Measurements from ENCODE around the gene MAGI1. TPM values are rescaled to one million over a fixed set of nuclear protein-coding genes. Genes with fewer than 3 reads are reported as not detected.
A peak's percentile ranks its signal among the peaks of the same experiment; 100 is the strongest.
"Not testable (repeated sequence)": the region's sequence is repeated elsewhere in the genome, so short reads cannot be mapped to it uniquely, and the experiment has no call there.

MAGI1 gene
- polyA plus RNA-seq, 10 donors: 9.5 to 18.3 (median 14.3) TPM

DNA sequence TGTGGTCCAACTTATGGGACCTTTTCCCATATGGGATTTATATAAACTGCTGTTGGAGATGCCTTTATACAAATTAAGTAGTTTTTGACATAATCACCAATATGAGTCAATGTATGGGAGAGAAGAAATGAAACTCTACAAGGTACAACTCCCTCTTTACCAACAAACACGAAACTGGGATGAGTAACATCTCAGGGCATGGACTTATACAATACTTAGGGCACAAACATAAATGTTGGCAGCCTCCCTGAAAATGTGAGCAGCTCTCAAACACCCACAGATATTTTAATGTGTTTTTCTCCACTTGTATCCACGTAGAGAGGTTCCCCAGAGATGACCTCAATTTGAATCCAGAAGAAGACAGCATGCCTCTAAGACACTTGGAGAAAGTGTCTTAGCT is 161.6 kb downstream of the MAGI1 start:
- no peak for DNase-seq

DNA sequence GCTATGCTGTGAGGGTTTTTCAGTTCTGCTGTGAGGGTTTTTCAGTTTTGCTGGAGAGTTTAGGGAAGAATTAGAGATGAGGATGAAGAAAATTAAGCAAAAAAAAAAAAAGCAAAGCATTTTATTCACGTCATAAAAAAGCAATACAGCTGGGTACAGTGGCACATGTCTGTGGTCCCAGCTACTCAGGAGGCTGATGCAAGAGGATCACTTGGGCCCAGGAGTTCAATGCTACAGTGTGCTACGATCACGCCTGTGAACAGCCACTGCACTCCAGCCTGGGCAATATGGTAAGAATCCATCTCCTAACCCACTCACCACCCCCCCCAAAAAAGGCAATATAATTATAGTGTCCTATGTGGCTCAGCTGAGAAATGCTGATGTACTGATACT is 162.7 kb downstream of the MAGI1 start:
- DNase-seq: no peak

DNA sequence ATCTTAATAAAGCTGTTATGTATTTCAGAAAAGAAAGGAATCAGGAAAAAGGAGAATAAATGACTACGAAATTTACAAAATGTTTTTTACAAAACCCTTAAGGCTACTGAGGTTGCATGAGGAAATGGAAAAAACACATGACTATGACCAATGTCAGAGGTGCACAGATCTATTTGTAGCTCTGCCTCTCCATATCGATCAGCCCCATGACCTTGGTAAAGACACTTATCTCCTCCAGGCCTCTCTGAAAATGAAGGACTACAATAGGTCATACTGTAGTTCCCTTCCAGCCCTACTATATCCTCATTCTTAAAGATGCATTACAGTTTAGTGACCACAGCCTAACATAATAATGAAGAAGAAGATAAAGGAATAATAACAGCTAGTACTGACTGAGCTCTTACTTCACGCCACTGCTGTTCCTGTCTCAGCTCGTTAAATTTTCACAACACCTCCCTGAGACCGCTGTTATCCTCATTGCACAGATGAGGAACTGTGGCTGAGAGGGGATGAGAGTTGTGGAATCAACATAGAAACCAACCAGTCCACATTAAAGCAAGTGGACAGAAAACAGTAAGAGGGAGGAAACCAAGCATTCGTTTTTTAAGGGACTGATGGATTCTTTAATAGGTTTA is 163.2 kb downstream of the MAGI1 start:
- DNase-seq: no peak

DNA sequence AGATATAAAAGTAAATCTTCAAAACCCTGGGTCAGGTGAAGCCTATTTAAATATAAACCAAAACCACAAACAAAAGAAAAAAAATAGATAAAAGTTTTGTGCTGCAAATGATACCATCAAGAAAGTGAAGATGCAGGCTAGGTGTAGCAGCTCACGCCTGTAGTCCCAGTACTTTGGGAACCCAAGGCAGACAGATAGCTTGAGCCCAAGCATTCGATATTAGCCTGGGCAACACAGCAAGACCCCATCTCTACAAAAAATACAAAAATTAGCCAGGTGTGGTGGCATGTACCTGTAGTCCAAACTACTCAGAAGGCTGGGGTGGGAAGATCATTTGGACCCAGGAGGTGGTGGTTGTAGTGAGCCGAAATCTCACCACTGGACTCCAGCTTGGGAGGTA is 164.8 kb downstream of the MAGI1 start:
- no peak for DNase-seq

DNA sequence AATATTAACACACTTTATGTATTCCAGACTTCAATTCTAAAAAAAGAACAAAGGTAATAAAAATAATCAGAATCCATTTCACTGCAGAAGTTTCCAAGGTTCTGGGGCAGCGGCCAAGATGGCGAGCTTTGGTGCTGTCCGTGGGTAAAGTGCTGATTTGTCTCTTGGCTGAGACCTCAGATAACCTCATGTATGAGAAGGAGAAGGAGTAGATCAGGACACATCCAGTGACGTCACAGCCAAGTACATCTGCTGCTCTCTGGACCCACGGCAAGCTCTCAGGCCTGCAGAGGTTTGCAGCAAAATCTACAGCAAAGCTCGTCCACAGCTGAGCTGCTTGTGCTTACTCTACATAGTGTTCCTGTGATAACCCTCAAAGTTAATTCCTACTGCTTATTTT is 165.7 kb downstream of the MAGI1 start:
- peak in 1 of 3 donors; percentile 53 for DNase-seq

DNA sequence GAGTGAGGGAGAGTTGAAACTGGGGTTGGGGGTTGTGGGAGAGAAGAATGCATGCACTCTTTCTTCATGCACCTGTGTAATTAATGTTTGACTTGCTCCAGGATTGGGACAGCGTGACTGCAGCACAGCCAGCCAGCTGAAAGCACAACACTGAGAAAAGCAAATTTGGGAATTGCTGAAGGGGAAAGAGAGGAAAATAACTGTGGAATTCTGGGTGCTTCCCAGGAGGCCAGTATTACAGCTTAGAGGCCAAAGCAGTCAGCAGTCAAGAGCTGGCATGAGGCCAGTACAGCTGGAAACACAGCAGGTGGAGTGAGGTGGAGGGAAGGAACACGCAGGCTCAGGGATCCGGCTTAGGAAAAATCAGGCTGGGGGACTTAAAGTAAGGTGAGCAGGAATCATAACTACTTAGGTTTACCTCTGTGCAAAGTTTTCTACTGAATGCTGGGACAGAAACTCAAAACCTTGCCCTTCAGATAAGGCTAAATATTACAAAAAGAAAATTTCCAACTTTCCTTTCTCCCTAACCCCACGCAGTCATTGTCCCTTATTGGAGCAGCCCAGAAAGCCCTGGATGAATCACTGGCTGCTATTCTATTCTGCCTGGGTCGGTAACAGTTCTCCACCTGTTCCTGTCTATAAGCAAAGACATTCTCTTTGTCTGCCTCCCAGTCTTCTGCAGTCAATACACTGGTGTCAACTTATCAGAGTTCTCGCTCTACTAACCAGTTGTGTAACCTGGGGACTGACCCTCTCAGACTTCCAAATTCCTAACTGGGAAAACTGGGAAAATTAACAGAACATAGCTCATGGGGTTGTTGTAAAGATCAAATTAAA is 167.2 kb downstream of the MAGI1 start:
- DNase-seq: peak; percentile 60 to 76 (median 65)

DNA sequence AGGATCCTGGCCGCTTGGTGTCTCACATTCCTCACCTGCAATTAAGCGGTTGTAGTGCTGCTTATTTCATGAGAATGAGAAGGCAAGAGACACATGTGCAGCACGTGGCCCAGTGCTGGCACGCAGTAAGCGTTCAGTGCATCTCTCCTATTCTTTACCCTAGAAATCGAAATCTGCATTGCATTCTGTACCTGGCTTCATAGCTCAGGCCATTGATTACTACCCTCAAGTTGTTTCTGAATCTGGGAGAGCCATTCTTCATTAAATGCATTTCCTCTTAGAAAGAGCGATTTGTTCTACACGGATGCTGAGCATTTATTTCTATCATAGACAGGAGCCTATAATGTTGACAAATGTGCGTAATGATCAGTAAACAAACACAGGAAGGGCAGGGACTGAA is 168.9 kb downstream of the MAGI1 start:
- no peak for DNase-seq

DNA sequence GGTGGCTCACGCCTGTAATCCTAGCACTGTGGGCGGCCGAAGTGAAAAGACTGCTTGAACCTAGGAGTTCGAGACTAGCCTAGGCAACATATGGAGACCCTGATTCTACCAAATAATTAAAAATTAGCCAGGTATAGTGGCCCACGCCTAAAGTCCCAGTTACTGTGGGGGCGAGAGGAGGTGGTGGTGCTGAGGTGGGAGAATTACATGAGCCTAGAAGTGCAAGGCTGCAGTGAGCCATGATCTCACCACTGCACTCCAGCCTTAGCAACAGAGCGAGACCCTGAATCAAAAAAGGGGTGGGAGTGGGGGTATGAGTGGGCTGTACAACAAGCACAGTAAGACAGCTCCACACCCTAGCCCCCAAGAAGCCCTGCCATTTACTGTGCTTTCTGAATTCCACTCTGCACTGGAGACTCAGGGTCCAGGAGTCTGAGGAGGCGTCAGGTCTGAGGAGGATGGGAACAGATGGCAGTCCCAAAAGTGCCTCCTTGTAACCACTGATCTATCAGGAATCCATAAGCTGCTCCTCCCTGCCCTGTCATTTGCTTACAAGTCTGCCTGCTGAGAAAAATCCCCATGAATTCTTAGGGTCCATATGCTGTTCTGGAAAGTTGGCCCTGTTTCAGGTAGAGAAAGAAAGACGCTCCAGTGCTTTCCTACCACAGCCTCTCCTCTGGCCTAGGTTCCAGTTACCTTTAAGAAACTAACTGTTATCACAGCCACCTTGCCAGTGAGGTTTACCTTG is 171.1 kb downstream of the MAGI1 start:
- no peak for DNase-seq

DNA sequence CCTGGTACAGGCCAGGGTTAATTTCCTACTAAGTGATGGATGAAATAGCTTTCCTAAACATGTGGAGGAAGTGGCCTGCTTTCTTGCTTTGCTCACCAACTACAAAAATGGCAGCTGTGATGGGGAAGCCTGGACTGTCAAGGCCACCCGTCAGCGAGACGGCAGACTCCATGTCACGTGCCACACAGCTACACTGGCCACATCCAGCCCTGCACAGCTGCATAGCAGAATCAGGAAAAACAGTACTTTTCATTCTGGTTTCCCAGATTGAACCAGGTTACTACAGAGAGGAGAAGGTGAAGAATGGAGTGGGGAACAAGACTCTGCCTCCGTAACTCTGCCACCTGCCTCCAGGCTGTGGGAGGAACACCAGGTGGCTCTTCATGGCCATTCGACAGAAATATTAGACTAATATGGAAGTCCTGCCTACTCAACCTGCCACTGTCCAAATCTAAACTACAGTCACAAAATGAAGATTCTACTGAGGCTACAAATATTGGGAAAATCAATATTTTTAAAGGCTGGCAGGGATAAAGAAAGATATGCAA is 174.3 kb downstream of the MAGI1 start:
- no peak for DNase-seq

DNA sequence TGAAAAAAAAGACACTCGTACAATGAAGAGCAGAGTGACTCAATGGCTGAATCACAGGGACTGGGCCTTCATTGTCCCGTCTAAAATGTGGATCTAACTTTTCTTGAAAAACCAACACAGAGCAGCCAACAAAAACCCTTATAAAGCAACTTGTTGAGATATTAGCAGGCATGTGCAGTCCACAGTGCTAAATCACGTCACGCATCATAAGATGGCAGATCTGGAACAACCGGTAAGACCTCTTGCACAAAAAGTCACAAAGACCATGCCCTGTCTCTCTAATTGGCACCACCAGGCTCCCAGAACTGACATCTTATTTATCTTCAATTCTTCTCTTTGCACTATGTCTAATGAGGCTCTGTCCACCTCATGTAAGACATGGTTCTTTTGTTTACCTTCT is 177.0 kb downstream of the MAGI1 start:
- no peak for DNase-seq

DNA sequence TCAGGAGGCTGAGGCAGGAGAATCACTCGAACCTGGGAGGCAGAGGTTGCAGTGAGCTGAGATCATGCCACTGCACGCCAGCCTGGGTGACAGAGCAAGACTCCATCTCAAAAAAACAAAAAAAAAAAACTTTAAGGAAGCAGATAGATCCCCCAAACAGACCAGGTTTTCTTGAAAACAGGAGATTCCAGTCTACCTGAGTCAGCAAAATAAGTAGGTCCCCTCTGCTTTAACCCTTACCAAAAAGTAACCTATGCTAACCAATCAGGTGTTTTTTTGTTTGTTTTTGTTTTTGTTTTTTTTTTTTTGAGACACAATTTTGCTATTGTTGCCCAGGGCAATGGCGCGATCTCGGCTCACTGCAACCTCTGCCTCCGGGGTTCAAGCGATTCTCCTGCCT is 179.1 kb downstream of the MAGI1 start:
- DNase-seq: not testable (repeated sequence)

DNA sequence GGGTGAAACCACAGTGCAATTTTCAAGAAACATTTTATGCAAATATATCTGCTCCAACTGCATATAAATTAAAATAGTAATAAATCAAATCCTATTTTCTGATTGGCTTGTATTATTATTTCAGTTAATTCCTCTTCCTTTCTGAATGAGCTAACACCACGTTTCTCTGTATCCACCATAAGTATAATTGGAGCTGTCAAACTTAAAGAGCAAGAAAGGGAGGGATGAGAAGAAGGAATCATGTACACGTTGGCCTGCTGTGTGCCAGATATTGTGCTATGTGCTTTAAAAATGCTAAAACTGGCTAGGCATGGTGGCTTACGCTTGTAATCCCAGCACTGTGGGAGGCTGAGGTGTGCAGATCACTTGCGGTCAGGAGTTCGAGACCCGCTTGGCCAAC is 180.0 kb downstream of the MAGI1 start:
- DNase-seq: no peak

DNA sequence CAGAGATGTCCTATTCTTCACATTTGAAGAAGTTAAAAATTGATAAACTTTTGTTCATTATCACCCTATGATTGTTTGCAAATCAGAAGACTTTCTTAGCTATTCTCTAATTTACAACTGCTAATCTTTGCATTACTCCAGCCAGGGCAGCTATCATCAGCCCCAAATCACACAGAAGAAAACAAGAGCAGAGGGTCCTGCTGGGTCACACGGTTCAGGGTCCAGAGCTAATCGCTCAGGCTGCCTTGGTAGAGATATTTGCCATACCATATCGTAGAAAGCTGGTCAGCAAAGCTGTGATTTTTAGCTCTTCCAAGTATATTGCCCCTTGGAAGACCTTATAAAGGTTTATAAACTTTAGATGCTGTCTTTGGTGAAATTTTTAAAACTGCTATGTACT is 181.4 kb downstream of the MAGI1 start:
- DNase-seq: no peak

DNA sequence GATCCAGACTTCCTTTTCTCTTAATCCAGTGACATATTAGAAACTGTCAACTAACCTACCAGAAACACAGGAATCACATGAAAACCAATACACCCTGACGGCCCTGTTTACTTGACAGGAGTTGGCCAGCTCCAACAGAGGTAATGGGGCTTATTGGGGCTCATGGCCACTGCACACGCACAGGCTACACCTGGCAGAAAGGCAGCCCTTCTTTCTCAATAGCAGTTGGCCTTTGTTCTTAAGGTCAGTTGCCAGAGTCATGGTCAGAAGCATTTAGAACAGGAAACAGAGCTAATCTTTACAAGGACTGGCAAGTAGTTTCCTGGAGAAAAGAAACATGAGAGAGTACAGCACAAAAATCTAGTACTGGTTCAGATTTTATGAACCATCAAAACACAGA is 181.8 kb downstream of the MAGI1 start:
- no peak for DNase-seq

DNA sequence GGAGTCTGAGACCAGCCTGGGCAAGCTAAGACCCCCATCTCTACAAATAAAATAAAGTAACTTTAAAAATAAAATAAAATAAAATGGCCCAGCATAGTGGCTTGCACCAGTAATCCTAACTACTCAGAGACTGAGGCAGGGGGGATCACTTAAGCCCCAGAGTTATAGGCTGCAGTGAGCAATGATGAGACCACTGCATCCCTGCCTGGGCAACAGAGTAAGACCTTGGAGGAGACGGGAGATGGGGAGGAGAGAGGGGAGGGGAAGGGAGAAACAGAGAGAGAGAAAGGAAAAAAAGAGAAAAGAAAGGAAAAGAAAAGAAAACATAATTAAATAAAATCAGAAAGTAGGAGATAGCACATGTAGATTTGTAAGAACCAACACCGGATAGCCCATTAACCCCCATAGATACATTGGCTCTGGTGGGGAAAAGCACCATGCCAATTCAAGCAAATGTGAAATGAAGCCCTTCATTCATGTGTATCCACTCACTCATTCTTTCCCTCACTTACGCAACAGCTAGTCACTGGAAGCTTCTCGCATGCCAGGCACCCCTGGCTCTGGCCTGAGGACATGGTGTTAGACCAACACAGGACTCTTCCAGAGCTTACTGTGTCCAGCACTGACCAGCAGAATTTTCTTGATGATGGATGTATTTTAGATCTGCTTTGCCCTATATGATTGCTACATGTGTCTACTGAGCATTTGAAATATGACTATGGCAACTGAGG is 183.2 kb downstream of the MAGI1 start:
- DNase-seq: no peak

DNA sequence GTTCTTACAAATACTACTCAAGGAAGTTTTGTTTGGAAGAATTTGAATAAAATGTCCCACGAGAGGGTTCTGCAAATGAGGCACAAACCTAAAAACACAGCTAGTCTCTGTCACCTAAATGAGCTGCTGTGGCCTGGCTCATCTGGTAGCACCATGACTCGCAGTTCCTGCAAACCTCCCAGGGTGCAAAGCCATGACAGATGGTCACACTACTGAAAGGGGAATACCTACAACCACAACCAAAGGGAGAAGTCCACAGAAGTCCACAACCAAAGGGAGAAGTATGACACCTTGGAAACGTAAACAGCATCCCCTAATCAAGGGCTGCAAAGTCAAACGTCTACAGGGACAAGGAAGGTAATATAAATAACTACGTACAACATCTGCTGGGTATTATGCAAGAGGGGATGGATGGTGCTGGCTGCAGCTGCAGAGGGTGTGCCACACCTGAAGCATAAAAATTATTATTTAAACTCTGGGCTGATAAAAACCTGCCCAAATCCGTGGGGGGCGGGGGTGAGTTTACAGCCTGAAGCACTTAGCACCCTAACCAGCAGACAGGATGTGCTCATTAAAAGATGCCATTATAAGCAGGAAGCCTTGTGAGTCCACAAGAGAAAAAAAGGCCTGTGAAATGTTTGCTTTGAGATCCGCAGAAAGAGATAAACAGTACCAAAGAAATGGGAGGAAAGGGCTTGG is 184.0 kb downstream of the MAGI1 start:
- no peak for DNase-seq

DNA sequence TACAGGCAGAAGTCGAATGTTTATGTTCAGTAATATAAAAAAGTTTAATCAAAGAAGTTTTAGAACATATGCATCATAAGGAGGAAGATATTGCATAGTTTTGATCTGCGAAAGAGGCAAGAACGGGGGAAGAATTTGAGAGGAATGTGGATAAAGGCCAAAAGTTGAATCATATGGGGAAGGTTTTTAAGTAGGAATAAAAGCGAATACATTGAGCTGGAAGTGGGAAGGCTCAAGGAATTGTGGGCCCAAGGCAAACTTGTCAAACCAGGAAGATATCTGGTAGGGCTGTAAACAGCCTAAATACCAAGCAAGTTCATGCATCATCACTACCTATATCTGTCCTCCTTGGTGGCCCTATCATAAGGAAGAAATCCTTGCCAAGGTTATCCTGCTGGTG is 186.9 kb downstream of the MAGI1 start:
- peak in 2 of 3 donors; percentile 55 to 79 for DNase-seq

DNA sequence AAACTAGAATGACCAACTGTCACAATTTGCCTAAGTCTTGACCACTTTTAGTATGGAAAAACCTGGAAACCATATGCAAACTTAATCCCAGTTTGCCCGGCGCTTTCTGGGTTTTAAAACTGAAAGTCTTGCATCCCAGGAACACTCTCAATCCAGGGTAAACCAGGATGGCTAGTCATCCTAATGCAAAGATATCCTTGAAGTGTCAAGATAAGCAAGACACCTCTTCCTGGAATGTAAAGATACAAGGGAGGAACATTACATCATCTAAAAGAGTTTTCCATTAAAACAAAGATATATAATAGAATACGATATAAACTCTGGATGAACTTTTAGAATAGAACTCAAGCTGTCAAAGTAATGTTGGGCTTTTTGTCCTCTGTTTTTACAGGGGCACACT is 188.5 kb downstream of the MAGI1 start:
- DNase-seq: no peak

DNA sequence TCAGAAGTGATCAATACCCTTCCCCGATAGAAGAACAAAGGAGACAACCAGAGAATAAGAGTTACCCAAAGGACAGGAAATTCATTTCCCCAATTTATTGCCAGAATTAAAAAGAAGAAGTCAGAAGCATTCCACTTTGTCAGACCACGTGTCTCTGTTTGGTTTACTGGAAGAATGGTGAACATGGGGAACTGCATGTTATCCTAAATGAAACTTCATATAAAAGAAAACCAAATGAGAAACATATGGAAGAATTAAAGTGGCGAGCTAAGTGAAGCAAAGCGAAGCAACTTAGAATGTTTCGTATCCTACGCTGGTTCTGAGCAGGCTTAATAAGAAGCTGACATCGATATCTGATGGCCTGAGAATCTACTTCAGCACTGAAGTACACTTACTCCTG is 190.7 kb downstream of the MAGI1 start:
- DNase-seq: no peak

DNA sequence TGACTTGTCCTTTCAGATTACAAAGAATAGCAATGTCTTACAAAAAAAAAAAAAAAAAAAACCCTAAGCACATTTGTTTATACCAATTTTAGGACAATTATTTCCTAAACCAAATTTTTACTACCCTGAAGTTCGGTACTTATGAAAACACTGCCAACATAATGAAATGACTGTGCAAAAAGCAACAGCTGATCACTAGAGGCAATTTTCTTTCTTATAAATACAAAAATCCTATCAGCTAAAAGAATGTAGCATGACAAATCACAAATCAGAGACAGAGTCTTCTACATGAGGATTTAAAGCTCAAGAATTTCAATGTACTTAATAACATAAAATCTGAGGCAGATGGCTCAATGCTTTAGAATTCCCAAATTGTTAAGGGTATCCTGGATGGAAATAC is 191.8 kb downstream of the MAGI1 start:
- DNase-seq: no peak

DNA sequence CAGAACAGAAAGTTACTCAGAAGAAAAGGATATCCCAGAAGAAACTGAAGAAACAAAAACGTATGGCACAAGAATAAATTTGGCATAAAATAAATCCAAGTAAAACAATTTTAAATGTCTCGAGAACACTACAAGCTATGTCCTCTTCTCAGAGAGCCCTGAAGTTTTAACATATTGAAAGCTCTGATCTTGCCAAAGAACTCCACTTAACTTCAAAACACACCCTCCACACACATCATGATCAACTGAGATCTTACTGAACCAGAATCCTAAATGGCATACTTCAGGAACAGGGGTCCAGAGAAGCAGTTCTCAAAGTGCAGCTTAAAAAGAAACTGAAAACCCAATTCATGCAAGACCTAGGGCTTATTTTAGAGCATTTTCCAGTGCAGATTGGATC is 194.3 kb downstream of the MAGI1 start:
- DNase-seq: no peak

Data from muscle of back (tissue), 11 donors.